ENCODE data around the gene HIVEP3.

Gene HIVEP3

GRCh38 chr1:41464885-41465284, 453.8 kb downstream of the HIVEP3 start:
- DNase-seq (ENCODE audit: low read depth) = no peak

- DNase-seq (ENCODE audit: low read depth) = no peak
Observed at GRCh38 chr1:41463516-41463915, 455.2 kb downstream of the HIVEP3 start.

- no peak for DNase-seq (ENCODE audit: low read depth)
Observed at GRCh38 chr1:41462680-41463004, 456.1 kb downstream of the HIVEP3 start.

DNA sequence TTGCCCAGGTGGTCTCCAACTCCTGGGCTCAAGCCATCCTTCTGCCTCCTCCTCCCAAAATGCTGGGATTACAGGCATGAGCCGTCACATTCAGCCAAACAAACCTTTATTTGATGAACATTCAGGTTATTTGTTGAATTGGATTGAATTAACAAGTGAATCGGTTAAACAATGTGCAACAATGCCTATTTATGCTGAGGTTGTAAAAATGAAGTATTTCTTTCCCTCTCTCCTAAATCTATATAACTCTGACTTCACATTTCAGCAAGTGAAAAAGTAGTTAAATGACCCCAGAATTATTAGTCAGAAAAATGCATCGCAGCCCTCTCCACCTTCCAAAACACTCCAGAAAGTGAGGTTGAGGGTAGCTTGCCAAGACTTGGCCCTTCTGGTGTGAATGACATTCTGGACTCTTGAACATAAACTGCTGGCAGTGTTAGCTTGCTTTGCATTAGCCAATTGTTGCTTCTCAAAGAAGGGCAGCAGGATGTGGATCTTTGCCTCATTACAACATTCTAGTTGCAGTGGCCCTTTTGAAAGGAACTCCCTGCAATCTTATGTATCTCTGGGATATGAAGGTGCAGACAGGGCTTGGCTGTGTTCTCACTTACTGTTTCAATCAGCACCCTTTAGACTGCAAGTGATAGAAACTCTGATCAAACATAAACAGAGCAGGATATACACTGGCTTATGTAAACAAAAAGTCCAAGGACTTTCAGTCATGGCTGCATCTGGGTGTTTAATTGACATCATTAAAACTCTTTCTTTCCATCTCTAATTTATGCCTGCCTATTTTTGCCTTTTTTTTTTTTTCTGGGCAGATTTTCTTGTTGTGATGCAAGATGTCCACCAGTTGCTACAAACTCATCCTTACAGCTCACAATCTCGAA, 456.7 kb downstream of the HIVEP3 start:
- DNase-seq (ENCODE audit: low read depth) = no peak

- DNase-seq (ENCODE audit: low read depth) = no peak
Observed at GRCh38 chr1:41456847-41457540, 461.7 kb downstream of the HIVEP3 start.
